HepG2 (cell line): ENCODE measurements around the gene EIF2AK2. TPM values are rescaled to one million over a fixed set of nuclear protein-coding genes. Genes with fewer than 3 reads are reported as not detected.

Experiments used
- ATAC-seq: fragments of 200-7000 bp; cut with Tn5 transposase; 3 replicates; pipeline ENCODE4 v1.9.1; 2020; ENCODE audit warnings: mild to moderate bottlenecking, moderate library complexity
- BruUV-seq: library from RNA; stranded (reverse); fragments of 400-500 nt; replicated peaks from 2 replicates; lab custom pipeline; 2021; lab: Mats Ljungman, UMichigan
- CTCF ChIA-PET: fragments of 300-600 bp; formaldehyde crosslinking; extraction: SDS; loops from one replicate; lab custom pipeline; 2021; ENCODE audit warnings: low total read pairs, inconsistent platforms, low intra/inter-chr PET ratio; lab: Yijun Ruan, JAX
- POLR2A ChIA-PET: fragments of 350-600 bp; sonication (Branson Sonifier 250); formaldehyde crosslinking; loops from one replicate; lab custom pipeline; 2020; ENCODE audit warnings: antibody characterized with exemption, inconsistent platforms; lab: Yijun Ruan, JAX
- DNase-seq: peaks from one replicate; pipeline ENCODE4 v3.0.0-alpha.2; 2015; ENCODE audit warnings: low spot score
- FAIRE-seq: peaks from 3 replicates; lab custom pipeline; 2011; peaks lifted over from hg19 to GRCh38; lab: Jason Lieb, UNC
- H2AFZ ChIP-seq: one replicate; pipeline ENCODE4 v1.6.1; 2011; ENCODE audit warnings: low read length, inconsistent platforms
- H3K27ac ChIP-seq: fragments of 300-600 bp; 3 replicates; pipeline ENCODE4 v1.8.0; 2011; ENCODE audit warnings: mixed run types, mild to moderate bottlenecking, mixed read lengths, low read length, inconsistent platforms; ENCODE audit not compliant: insufficient read depth; ENCODE audit errors: extremely low read length
- H3K27me3 ChIP-seq, 2 experiments: fragments of 200-600 bp in 1 of 2; 2 replicates in 1 of 2; 3 replicates in 1 of 2; pipeline versions ENCODE4 v1.6.0 to v1.8.0; 2011; ENCODE audit warnings: low read length in 2 of 2, mild to moderate bottlenecking in 2 of 2, moderate library complexity in 2 of 2, inconsistent platforms in 1 of 2; ENCODE audit not compliant: insufficient read depth in 2 of 2, control insufficient read depth in 1 of 2
- H3K36me3 ChIP-seq, 2 experiments: fragments of 200-600 bp in 1 of 2; replicated peaks in 1 of 2; 2 replicates in 1 of 2; 3 replicates in 1 of 2; pipeline versions ENCODE4 v1.5.1 to v1.8.0; 2011; ENCODE audit warnings: low read length in 2 of 2, inconsistent platforms in 1 of 2; ENCODE audit not compliant: insufficient read depth in 2 of 2, control insufficient read depth in 1 of 2
- H3K4me1 ChIP-seq: 2 replicates; pipeline ENCODE4 v1.5.1; 2012; ENCODE audit warnings: low read length, inconsistent platforms; ENCODE audit not compliant: insufficient read depth
- H3K4me2 ChIP-seq: 2 replicates; pipeline ENCODE4 v1.6.0; 2011; ENCODE audit warnings: low read depth, low read length, inconsistent platforms
- H3K4me3 ChIP-seq, 3 experiments: fragments of 200-600 bp in 1 of 3; sonication (generic), shearing (Covaris generic) in 1 of 3; replicated peaks in 1 of 3; 2 replicates each; pipeline ENCODE4 v1.5.1; 2011 to 2016; ENCODE audit warnings: low read length in 3 of 3, inconsistent platforms in 2 of 3, low read depth in 2 of 3, mild to moderate bottlenecking in 2 of 3, control low read depth in 1 of 3, mixed read lengths in 1 of 3; ENCODE audit not compliant: insufficient read depth in 1 of 3
- H3K79me2 ChIP-seq: one replicate; pipeline ENCODE4 v1.6.1; 2011; ENCODE audit warnings: low read length, inconsistent platforms; ENCODE audit not compliant: insufficient read depth
- H3K9ac ChIP-seq: 2 replicates; pipeline ENCODE4 v1.6.0; 2011; ENCODE audit warnings: mild to moderate bottlenecking, low read depth, low read length, inconsistent platforms; ENCODE audit not compliant: insufficient read depth
- H3K9me3 ChIP-seq: 2 replicates; pipeline ENCODE4 v1.5.1; 2012; ENCODE audit warnings: mild to moderate bottlenecking, low read length
- H4K20me1 ChIP-seq: 2 replicates; pipeline ENCODE4 v1.6.0; 2011; ENCODE audit warnings: inconsistent platforms, mild to moderate bottlenecking, low read length, moderate library complexity; ENCODE audit not compliant: insufficient read depth
- ASH2L ChIP-seq: fragments of 300-600, 200-600 bp; sonication (generic); IDR thresholded peaks from 2 replicates; pipeline ENCODE4 v1.7.0; 2017; ENCODE audit warnings: low read depth, mild to moderate bottlenecking, moderate library complexity, mixed read lengths, low read length; ENCODE audit not compliant: insufficient read length
- ATF1 ChIP-seq: IDR thresholded peaks from 2 replicates; pipeline ENCODE4 v1.6.1; 2016; ENCODE audit warnings: mild to moderate bottlenecking, control low read depth
- DRAP1 ChIP-seq: IDR thresholded peaks from 2 replicates; pipeline ENCODE4 v1.6.1; 2016; ENCODE audit warnings: missing genetic modification reagents, missing compliant biosample characterization
- KAT8 ChIP-seq: IDR thresholded peaks from 2 replicates; pipeline ENCODE4 v1.6.1; 2016; ENCODE audit warnings: missing genetic modification reagents, missing compliant biosample characterization
- MTF2 ChIP-seq: sonication (generic); formaldehyde crosslinking; IDR thresholded peaks from 2 replicates; pipeline ENCODE4 v1.5.0; 2020; ENCODE audit warnings: missing genetic modification reagents, borderline replicate concordance
- SOX13 ChIP-seq, 3 experiments: fragments of 450-650 bp in 1 of 3; sonication (generic) in 1 of 3; formaldehyde crosslinking in 1 of 3; IDR thresholded peaks in 2 of 3; conservative IDR thresholded peaks in 1 of 3; 2 replicates each; pipeline versions ENCODE4 v1.5.0 to v1.6.1; 2016 to 2020; ENCODE audit warnings: antibody characterized with exemption in 1 of 3, mild to moderate bottlenecking in 1 of 3, missing compliant biosample characterization in 1 of 3, missing genetic modification reagents in 1 of 3, moderate library complexity in 1 of 3
- SOX5 ChIP-seq: IDR thresholded peaks from 2 replicates; pipeline ENCODE4 v1.6.1; 2016; ENCODE audit warnings: borderline replicate concordance
- TSC22D2 ChIP-seq: sonication (generic); formaldehyde crosslinking; IDR thresholded peaks from 2 replicates; pipeline ENCODE4 v1.5.1; 2020; ENCODE audit warnings: missing genetic modification reagents, mild to moderate bottlenecking, borderline replicate concordance
- ZBTB8A ChIP-seq: sonication (generic); formaldehyde crosslinking; IDR thresholded peaks from 2 replicates; pipeline ENCODE4 v1.4.0; 2020; ENCODE audit warnings: mild to moderate bottlenecking, low read depth, missing genetic modification reagents, borderline replicate concordance
- ZNF264 ChIP-seq: sonication (generic); formaldehyde crosslinking; IDR thresholded peaks from 2 replicates; pipeline ENCODE4 v1.4.0; 2020; ENCODE audit warnings: missing genetic modification reagents
- ZNF569 ChIP-seq: sonication (generic); formaldehyde crosslinking; IDR thresholded peaks from 2 replicates; pipeline ENCODE4 v1.5.0; 2020; ENCODE audit warnings: mild to moderate bottlenecking, missing genetic modification reagents, moderate library complexity, borderline replicate concordance
- WGBS: methylation state at CpG from one replicate; pipeline ENCODE4 v1.1.6; 2017; ENCODE audit warnings: low lambda C conversion rate; 5-methylcytosine and 5-hydroxymethylcytosine counted together
- in situ Hi-C: cut with HindIII; loops from 2 replicates; pipeline ENCODE4 v1.10.0; 2017; ENCODE audit warnings: low pct_unique_long_range_greater_than_20kb; ENCODE audit not compliant: extremely low pct_ligation_motif_present
- intact Hi-C: fragments of 100-400 bp; cut with micrococcal nuclease; formaldehyde crosslinking; loops from one replicate; pipeline ENCODE4 v1.10.0; 2022; ENCODE audit not compliant: unreplicated experiment
- polyA plus RNA-seq, 8 experiments: library from polyadenylated mRNA; depleted of rRNA in 3 of 8; stranded (reverse) in 7 of 8; unstranded in 1 of 8; fragments of >200 nt; fragmentation: Illumina TruSeq in 4 of 8; extraction: Trizol in 4 of 8; gene quantifications; 2 replicates each; pipeline versions ENCODE4 v1.2.1 to v1.2.3, GENCODE V29; 2011 to 2016; ENCODE audit warnings: low read depth in 4 of 8, missing spikeins in 1 of 8, mixed read lengths in 1 of 8; ENCODE audit not compliant: insufficient read depth in 1 of 8
- total RNA-seq, 5 experiments: library from RNA; depleted of rRNA; stranded (reverse); fragments of >200 nt; fragmentation: Illumina TruSeq; extraction: Trizol; gene quantifications; 2 replicates each; pipeline ENCODE4 v1.2.3, GENCODE V29; 2016; ENCODE audit warnings: low read depth in 1 of 5

Gene EIF2AK2
- total and polyA plus RNA-seq, 2 of the 13 experiments (the other 11 are each of a cell fraction or from before 2014, with no cell fraction given): 10.2 to 26.1 TPM

GRCh38 chr2:37149626-37150322 is 7.0 kb downstream of the EIF2AK2 start:
- Histone ChIP-seq H3K4me2 (peak overlapping the region; percentile 40), H3K9ac (no peak overlapping the region), H3K4me1 (peaks cover 35% of the 10 kb centered on the region), H3K79me2 (peaks cover 45% of the 10 kb centered on the region), H3K27ac (peak overlapping the region; percentile 15), H2AFZ (no peak overlapping the region), H3K9me3 (no peaks in the 10 kb centered on the region), H3K4me3 (peak overlapping the region in 2 of 3 experiments; percentile 3 to 27; a peak in 1 of 6 replicates)
- ChIA-PET POLR2A (no interaction called here), CTCF (no interaction called here)
- BruUV-seq: no TSS peak
- FAIRE-seq (no peak), DNase-seq (peak; percentile 72), ATAC-seq (peak; percentile 88)
- WGBS: 54% methylated on average over 6 of the region's 6 CpGs
- 0 out of 2 replicates have a peak, but pooled peaks have one; percentile 26 for TF ChIP-seq KAT8 (CRISPR knock-in tag)
- peak; percentile 55; the same call in 1 of the 2 replicates for TF ChIP-seq ZNF264 (CRISPR knock-in tag)
- no peak for TF ChIP-seq SOX13 (IDR thresholded peaks at IDR 0.05)
- TF ChIP-seq SOX13 (CRISPR knock-in tag; conservative IDR thresholded peaks at IDR 0.05 in 1 of 2, IDR thresholded peaks at IDR 0.05 in 1 of 2): 0 out of 4 replicates have a peak, but pooled peaks of 1 of the 2 experiments have one; percentile 14
- TF ChIP-seq ZBTB8A (CRISPR knock-in tag): no peak
- no peak for TF ChIP-seq TSC22D2 (CRISPR knock-in tag)
- no peak for TF ChIP-seq ZNF569 (CRISPR knock-in tag)
- 0 out of 2 replicates have a peak, but pooled peaks have one; percentile 34 for TF ChIP-seq ATF1 (CRISPR knock-in tag)
- no peak for TF ChIP-seq DRAP1 (CRISPR knock-in tag)
- TF ChIP-seq SOX5 (CRISPR knock-in tag): 0 out of 2 replicates have a peak, but pooled peaks have one; percentile 11
- no peak for TF ChIP-seq MTF2 (CRISPR knock-in tag)
- TF ChIP-seq ASH2L: peak; percentile 15
- TF ChIP-seq, all 625 proteins: peak for 6
- H4K20me1 ChIP-seq: no peaks in the 10 kb centered on the region
- H3K36me3 ChIP-seq: peaks cover 10 to 37% of the 10 kb centered on the region in 2 experiments
- intact Hi-C loops: no loop called here
- in situ Hi-C loops: loop anchor here (25.0 kb wide), 1 partner anchor 738 kb away; no protein-coding TSS in a partner anchor
- H3K27me3 ChIP-seq: no peaks in the 10 kb centered on the region
